Nephron (organoid): ENCODE measurements around the gene THRAP3.
"Not testable (repeated sequence)": the region's sequence is repeated elsewhere in the genome, so short reads cannot be mapped to it uniquely, and the experiment has no call there.

Experiments
- H3K27ac Mint-ChIP-seq, 3 experiments: 2 replicates each; pipeline ENCODE4 v1.8.0; 2020; ENCODE audit warnings: mixed read lengths in 3 of 3, mild to moderate bottlenecking in 2 of 3, moderate library complexity in 1 of 3
- H3K27me3 Mint-ChIP-seq: 2 replicates; pipeline ENCODE4 v1.8.0; 2021; ENCODE audit warnings: low read depth, mild to moderate bottlenecking, moderate library complexity, mixed read lengths
- H3K36me3 Mint-ChIP-seq: 2 replicates; pipeline ENCODE4 v1.8.0; 2020; ENCODE audit warnings: low read depth, mixed read lengths
- H3K4me1 Mint-ChIP-seq: 2 replicates; pipeline ENCODE4 v1.8.0; 2020; ENCODE audit warnings: mixed read lengths
- H3K4me3 Mint-ChIP-seq, 3 experiments: 2 replicates each; pipeline ENCODE4 v1.8.0; 2020; ENCODE audit warnings: mild to moderate bottlenecking in 3 of 3, mixed read lengths in 3 of 3, moderate library complexity in 2 of 3
- H3K9me3 Mint-ChIP-seq: 2 replicates; pipeline ENCODE4 v1.8.0; 2020; ENCODE audit warnings: mixed read lengths
- TF ChIP-seq, protein P1 (sequence below), 3 experiments: fragments of 200-600 bp; sonication (generic); IDR thresholded peaks; one replicate each; pipeline ENCODE4 v1.5.0; 2021; ENCODE audit warnings: antibody characterized with exemption in 3 of 3; ENCODE audit not compliant: unreplicated experiment in 3 of 3

Gene THRAP3

DNA sequence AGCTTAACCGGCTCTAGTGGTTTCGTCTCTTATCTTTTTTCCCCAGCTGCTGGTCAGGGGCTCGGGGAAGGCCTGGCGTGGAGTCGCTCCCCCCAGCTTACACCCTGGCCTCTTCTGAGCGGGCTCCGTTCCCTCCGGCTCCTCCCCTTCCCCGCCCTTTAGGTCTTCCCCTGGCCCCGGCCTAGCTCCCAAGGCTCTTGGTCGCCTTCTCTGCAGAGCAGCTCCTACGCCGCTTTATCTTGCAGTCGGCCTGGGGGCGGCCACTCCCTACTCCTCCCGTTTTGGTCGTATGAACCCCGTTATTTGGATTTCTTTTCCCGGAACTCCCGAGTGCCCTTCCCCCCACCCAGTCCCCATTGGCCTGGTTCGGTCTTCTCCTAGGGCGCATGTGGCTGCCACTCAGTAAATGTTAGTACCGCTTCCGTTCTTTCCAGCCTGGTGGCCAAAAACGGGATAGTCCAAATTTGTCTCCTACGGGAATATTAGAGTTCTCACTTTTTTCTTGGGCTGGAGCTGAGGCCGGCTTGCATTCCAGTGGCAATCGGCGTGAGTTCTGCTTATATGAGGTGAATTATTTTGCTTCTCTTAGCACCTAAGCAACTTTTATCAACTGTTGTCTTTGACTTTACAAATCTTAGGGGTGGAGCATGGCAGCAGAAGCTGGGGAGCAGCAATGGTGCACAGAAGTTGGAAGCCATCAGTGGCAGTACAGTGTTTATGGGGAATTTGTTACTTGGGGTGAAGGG is 467 bp downstream of the THRAP3 start:
- no peaks in the 10 kb centered on the region for H3K9me3 Mint-ChIP-seq
- H3K4me3 Mint-ChIP-seq, result peak overlapping the region; percentile 94 to 98 (median 96)
- peak overlapping the region; percentile 99 to 100 (median 99) for H3K27ac Mint-ChIP-seq
- H3K4me1 Mint-ChIP-seq, result peaks cover 29% of the 10 kb centered on the region
- H3K27me3 Mint-ChIP-seq, result no peaks in the 10 kb centered on the region
- peaks cover 21% of the 10 kb centered on the region for H3K36me3 Mint-ChIP-seq
- TF ChIP-seq, protein P1, sequence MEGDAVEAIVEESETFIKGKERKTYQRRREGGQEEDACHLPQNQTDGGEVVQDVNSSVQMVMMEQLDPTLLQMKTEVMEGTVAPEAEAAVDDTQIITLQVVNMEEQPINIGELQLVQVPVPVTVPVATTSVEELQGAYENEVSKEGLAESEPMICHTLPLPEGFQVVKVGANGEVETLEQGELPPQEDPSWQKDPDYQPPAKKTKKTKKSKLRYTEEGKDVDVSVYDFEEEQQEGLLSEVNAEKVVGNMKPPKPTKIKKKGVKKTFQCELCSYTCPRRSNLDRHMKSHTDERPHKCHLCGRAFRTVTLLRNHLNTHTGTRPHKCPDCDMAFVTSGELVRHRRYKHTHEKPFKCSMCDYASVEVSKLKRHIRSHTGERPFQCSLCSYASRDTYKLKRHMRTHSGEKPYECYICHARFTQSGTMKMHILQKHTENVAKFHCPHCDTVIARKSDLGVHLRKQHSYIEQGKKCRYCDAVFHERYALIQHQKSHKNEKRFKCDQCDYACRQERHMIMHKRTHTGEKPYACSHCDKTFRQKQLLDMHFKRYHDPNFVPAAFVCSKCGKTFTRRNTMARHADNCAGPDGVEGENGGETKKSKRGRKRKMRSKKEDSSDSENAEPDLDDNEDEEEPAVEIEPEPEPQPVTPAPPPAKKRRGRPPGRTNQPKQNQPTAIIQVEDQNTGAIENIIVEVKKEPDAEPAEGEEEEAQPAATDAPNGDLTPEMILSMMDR (IDR thresholded peaks at IDR 0.05; ENCODE audit: unreplicated experiment in 3 of 3), result peak; percentile 35 to 61 (median 46)

DNA sequence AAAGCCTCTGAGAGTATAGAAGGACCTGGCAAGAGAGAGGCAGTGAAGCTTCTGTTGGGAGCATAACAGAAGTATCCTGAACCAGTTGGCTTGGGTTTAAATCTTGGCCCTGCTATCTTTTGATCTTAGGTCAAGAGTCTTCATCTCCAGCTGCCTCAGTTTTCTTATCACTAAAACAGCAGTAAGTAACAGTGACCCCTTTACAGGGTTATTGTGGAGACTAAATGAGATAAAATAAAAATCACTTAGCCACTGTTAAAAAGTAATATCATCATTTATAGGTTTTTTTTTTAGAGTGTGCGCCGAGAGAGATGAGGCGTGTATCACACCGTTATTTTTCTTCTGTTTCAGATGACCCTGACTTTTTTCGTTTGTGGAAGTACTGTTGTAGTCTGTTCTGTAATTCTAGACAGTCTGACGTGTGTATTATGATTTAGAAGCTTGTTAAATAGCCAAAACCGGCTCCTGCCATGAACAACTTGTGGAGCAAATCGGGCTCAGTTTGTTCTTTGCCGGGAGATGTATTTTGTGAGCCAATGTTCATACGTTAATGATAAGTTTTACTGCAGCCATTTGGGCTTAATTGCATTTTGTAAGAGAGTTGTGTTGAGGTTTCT is 1.1 kb downstream of the THRAP3 start:
- peak overlapping the region; percentile 99 to 100 (median 99) for H3K27ac Mint-ChIP-seq
- peaks cover 21% of the 10 kb centered on the region for H3K36me3 Mint-ChIP-seq
- peaks cover 29% of the 10 kb centered on the region for H3K4me1 Mint-ChIP-seq

DNA sequence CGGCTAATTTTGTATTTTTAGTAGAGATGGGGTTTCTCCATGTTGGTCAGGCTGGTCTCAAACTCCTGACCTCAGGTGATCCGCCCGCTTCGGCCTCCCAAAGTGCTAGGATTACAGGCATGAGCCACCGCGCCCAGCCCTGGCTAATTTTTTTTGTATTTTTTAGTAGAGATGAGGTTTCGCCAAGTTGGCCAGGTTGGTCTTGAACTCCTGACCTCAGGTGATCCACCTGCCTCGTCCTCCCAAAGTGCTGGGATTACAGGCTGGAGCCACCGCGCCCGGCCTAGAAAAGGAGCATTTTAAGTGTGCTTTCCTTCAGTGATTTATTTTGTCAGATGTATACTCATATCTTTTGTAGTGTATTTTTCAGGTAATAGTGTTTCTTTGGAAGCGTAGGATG is 6.0 kb downstream of the THRAP3 start:
- H3K27me3 Mint-ChIP-seq, H3K9me3 Mint-ChIP-seq, H3K4me3 Mint-ChIP-seq: not testable (repeated sequence)
- Mint-ChIP-seq H3K4me1 (peaks cover 35% of the 10 kb centered on the region), H3K27ac (peak overlapping the region in 2 of 3 experiments; percentile 33 to 62), H3K36me3 (peaks cover 47% of the 10 kb centered on the region)

More for the DNA sequence above, 1.1 kb downstream of the THRAP3 start:
- TF ChIP-seq, protein P1 (IDR thresholded peaks at IDR 0.05; ENCODE audit: unreplicated experiment in 3 of 3), result no peak
- Mint-ChIP-seq H3K27me3 (no peaks in the 10 kb centered on the region), H3K4me3 (peak overlapping the region; percentile 94 to 98 (median 96)), H3K9me3 (no peaks in the 10 kb centered on the region)

DNA sequence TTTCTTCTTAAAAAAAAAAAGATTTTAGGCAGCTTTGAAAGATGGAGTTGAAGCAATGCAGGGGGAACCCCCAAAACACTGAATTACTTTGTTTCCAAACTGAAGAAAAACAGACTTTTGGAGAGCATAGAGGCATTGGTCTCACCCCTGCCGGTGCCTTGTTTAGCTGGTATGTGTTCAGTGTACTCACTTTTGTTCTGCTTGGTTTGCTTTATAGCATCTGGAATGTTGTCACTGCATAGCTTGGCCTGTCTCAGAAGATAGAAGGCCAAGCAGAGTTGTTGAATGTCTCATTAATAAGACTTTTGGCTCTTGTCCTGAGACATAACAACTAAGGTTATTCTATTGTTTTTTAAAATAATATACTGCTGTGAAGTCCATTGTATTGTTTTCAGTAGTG is 6.9 kb downstream of the THRAP3 start:
- Mint-ChIP-seq H3K4me3 (no peak overlapping the region), H3K27ac (peak overlapping the region; percentile 43 to 62 (median 50)), H3K4me1 (peaks cover 32% of the 10 kb centered on the region), H3K36me3 (peaks cover 41% of the 10 kb centered on the region), H3K27me3 (no peaks in the 10 kb centered on the region), H3K9me3 (no peaks in the 10 kb centered on the region)
- TF ChIP-seq, protein P1 (IDR thresholded peaks at IDR 0.05; ENCODE audit: unreplicated experiment in 3 of 3), result no peak

DNA sequence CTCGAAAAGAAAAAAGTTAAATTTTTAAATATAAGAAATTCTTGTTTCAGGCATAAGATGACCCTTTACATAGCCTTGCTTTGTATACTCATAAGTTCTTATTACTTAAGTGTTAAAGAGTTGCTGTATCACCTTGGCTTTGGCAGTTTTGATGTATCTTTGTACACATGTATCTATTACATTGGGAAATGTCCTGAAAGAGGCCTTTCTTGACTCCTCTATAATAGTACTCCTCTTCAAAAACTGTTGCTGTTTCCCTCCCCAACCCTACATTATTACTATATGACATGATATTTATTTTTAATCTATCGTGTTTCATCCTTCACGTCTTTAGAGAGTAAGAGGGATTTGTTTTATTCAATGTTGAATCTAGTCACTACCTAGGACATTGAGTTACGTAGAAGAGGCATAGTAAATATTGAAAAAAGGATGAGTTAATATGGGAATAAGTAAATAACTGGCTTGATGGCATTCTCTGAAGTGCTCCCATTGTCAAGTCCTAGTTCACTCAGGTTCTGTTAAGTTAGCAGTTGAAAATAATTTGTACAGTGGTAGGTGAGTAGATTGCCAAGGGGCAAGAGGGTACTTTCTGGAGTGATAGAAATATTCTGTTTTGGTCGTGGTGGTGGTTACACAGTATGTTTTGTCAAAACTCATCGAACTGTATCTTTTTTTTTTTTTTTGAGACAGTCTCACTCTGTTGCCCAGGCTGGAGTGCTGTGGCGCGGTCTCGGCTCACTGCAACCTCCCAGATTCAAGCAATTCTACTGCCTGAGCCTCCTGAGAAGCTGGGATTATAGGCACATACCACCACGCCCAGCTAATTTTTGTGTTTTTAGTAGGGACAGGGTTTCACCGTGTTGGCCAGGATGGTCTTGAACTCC is 8.2 kb downstream of the THRAP3 start:
- H3K27ac Mint-ChIP-seq, result peak overlapping the region in 2 of 3 experiments; percentile 62 to 82

More for the DNA sequence above, 8.2 kb downstream of the THRAP3 start:
- TF ChIP-seq, protein P1 (IDR thresholded peaks at IDR 0.05; ENCODE audit: unreplicated experiment in 3 of 3), result no peak
- H3K27me3 Mint-ChIP-seq, result no peaks in the 10 kb centered on the region
- H3K4me1 Mint-ChIP-seq, result peaks cover 30% of the 10 kb centered on the region
- peaks cover 32% of the 10 kb centered on the region for H3K36me3 Mint-ChIP-seq
- no peak overlapping the region for H3K4me3 Mint-ChIP-seq
- no peaks in the 10 kb centered on the region for H3K9me3 Mint-ChIP-seq
